Thyroid gland (tissue), 4 donors: ENCODE measurements around the gene PARD3. TPM values are rescaled to one million over a fixed set of nuclear protein-coding genes. Genes with fewer than 3 reads are reported as not detected.
"Not testable (repeated sequence)": the region's sequence is repeated elsewhere in the genome, so short reads cannot be mapped to it uniquely, and the experiment has no call there.

ENCODE experiments used
- DNase-seq, 2 donors: peaks; one replicate each; pipeline ENCODE4 v3.0.0-alpha.2; 2019
- H3K27ac ChIP-seq, 3 donors: fragments of 200-600 bp; sonication (generic); 1 replicate in 2 of 3; 2 replicates in 1 of 3; pipeline ENCODE4 v1.5.1; 2016 to 2019; ENCODE audit warnings: mild to moderate bottlenecking in 1 of 3, moderate library complexity in 1 of 3
- H3K27me3 ChIP-seq: fragments of 200-600 bp; sonication (generic); one replicate; pipeline ENCODE4 v1.5.1; 2019
- H3K36me3 ChIP-seq, 2 donors: fragments of 200-600 bp; sonication (generic); one replicate each; pipeline ENCODE4 v1.5.1; 2016 to 2019
- H3K4me1 ChIP-seq, 2 donors: fragments of 200-600 bp; sonication (generic); one replicate each; pipeline ENCODE4 v1.5.1; 2017 to 2019
- H3K4me3 ChIP-seq, 3 donors: fragments of 200-600 bp; sonication (generic); replicated peaks in 1 of 3; 1 replicate in 2 of 3; 2 replicates in 1 of 3; pipeline ENCODE4 v1.5.1; 2016; ENCODE audit warnings: mild to moderate bottlenecking in 1 of 3
- H3K9me3 ChIP-seq: fragments of 200-600 bp; sonication (generic); one replicate; pipeline ENCODE4 v1.5.1; 2017
- CTCF ChIP-seq, 6 experiments: fragments of 200-600 bp in 3 of 6; fragments of 450-650 bp in 3 of 6; sonication (generic) in 3 of 6; IDR thresholded peaks; one replicate each; pipeline ENCODE4 v1.5.1; 2016 to 2019; ENCODE audit warnings: antibody characterized with exemption in 6 of 6, mild to moderate bottlenecking in 2 of 6, inconsistent platforms in 1 of 6, moderate library complexity in 1 of 6
- POLR2A ChIP-seq, 2 donors: fragments of 450-650 bp; IDR thresholded peaks; one replicate each; pipeline ENCODE4 v1.6.1; 2017; ENCODE audit warnings: antibody characterized with exemption in 2 of 2, mild to moderate bottlenecking in 2 of 2, moderate library complexity in 1 of 2
- WGBS, 2 donors: methylation state at CpG; one replicate each; pipeline ENCODE4 v1.1.5; 2017; 5-methylcytosine and 5-hydroxymethylcytosine counted together
- intact Hi-C: fragments of 100-400 bp; cut with DNase I; formaldehyde crosslinking; loops from one replicate; pipeline ENCODE4 v1.15.1; 2023
- total RNA-seq, 4 donors: library from RNA; depleted of rRNA; stranded (reverse); fragments of >200 nt; gene quantifications; one replicate each; pipeline ENCODE4 v1.2.3, GENCODE V29; 2016

PARD3 gene
- total RNA-seq, 4 donors from 2014 or later, result 48.6 to 88.4 (median 57.7) TPM

GRCh38 chr10:34742456-34742855, 72.6 kb downstream of the PARD3 start:
- no peaks in the 10 kb centered on the region for H3K27me3 ChIP-seq
- H3K4me1 ChIP-seq, result peaks cover 22 to 29% of the 10 kb centered on the region in 2 donors
- H3K36me3 ChIP-seq, result no peaks in the 10 kb centered on the region
- WGBS, 2 donors, result 93 to 96% methylated on average over 6 of the region's 6 CpGs
- DNase-seq, result no peak
- H3K27ac ChIP-seq, result no peak overlapping the region
- H3K4me3 ChIP-seq, result no peak overlapping the region
- no peaks in the 10 kb centered on the region for H3K9me3 ChIP-seq
- TF ChIP-seq CTCF (IDR thresholded peaks at IDR 0.05), result no peak
- TF ChIP-seq POLR2A (IDR thresholded peaks at IDR 0.05), result no peak
- intact Hi-C loops, result no loop called here

- H3K4me1 ChIP-seq, result peaks cover 22 to 29% of the 10 kb centered on the region in 2 donors
- intact Hi-C loops, result not testable (repeated sequence)
- whole genome bisulfite sequencing, 2 donors, result 95 to 97% methylated on average over 4 of the region's 4 CpGs
These were observed 74.0 kb downstream of the PARD3 start for GRCh38 chr10:34741087-34741486.

GRCh38 chr10:34740321-34740720, 74.8 kb downstream of the PARD3 start:
- intact Hi-C loops, result no loop called here
- Histone ChIP-seq H3K27me3 (no peaks in the 10 kb centered on the region), H3K4me3 (no peak overlapping the region), H3K36me3 (no peaks in the 10 kb centered on the region), H3K27ac (peak overlapping the region in 2 of 3 donors; percentile 20 to 45), H3K9me3 (no peaks in the 10 kb centered on the region), H3K4me1 (peaks cover 22 to 29% of the 10 kb centered on the region in 2 donors)
- DNase-seq, result no peak
- 48 to 53% methylated on average over 5 of the region's 5 CpGs for WGBS, 2 donors
- TF ChIP-seq POLR2A (IDR thresholded peaks at IDR 0.05), result no peak
- no peak for TF ChIP-seq CTCF (IDR thresholded peaks at IDR 0.05)

More at GRCh38 chr10:34741087-34741486, 74.0 kb downstream of the PARD3 start:
- not testable (repeated sequence) for H3K36me3 ChIP-seq, H3K9me3 ChIP-seq, H3K27ac ChIP-seq, DNase-seq, H3K4me3 ChIP-seq, H3K27me3 ChIP-seq

DNA sequence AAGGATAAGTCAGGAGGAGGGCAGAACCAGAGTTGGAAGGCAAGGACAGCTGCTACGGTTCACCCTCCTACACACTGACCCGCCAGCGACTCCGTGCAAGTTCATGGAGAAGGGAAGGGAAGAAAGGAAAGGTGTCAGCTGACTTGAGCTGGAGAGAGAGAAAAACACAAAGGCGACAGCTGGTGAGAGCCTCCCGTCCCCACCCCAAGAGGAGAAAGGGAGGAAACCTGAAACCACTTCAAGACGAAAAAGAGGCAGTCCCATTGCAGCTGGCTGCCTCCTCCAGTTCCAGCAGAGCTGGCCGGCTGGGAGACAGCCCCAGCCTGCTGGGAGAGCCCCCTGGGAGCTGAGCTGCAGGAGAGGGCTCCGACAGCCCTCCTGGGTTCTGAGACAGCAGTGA, 75.2 kb downstream of the PARD3 start:
- peak; percentile 77 to 82 for DNase-seq
- H3K27me3 ChIP-seq, result no peaks in the 10 kb centered on the region
- TF ChIP-seq POLR2A (IDR thresholded peaks at IDR 0.05) (peak in 1 of 2 donors; percentile 56), CTCF (IDR thresholded peaks at IDR 0.05) (no peak)
- no peaks in the 10 kb centered on the region for H3K36me3 ChIP-seq
- 7 to 18% methylated on average over 9 of the region's 9 CpGs for WGBS, 2 donors
- intact Hi-C loops, result loop anchor here (10.0 kb wide), 1 partner anchor 75 kb away; the partner anchor contains the start of gene PARD3
- no peaks in the 10 kb centered on the region for H3K9me3 ChIP-seq
- H3K27ac ChIP-seq, result peak overlapping the region in 2 of 3 donors; percentile 20 to 45
- H3K4me3 ChIP-seq, result no peak overlapping the region
- peaks cover 22 to 29% of the 10 kb centered on the region in 2 donors for H3K4me1 ChIP-seq

- no peak for DNase-seq
- no peak overlapping the region for H3K4me3 ChIP-seq
- no peaks in the 10 kb centered on the region for H3K36me3 ChIP-seq
- 90 to 92% methylated on average over 7 of the region's 7 CpGs for whole genome bisulfite sequencing, 2 donors
- TF ChIP-seq CTCF (IDR thresholded peaks at IDR 0.05) (no peak), POLR2A (IDR thresholded peaks at IDR 0.05) (no peak)
- intact Hi-C loops, result loop anchor here (10.0 kb wide), 1 partner anchor 77 kb away; the partner anchor contains the start of gene PARD3
- peaks cover 11 to 14% of the 10 kb centered on the region in 2 donors for H3K4me1 ChIP-seq
- no peaks in the 10 kb centered on the region for H3K9me3 ChIP-seq
- H3K27me3 ChIP-seq, result no peaks in the 10 kb centered on the region
- H3K27ac ChIP-seq, result no peak overlapping the region
These were observed 77.3 kb downstream of the PARD3 start for GRCh38 chr10:34737772-34738169.
